B cell (primary cell): ENCODE measurements around the gene AVPI1. TPM values are rescaled to one million over a fixed set of nuclear protein-coding genes. Genes with fewer than 3 reads are reported as not detected.
"Not testable (repeated sequence)": the region's sequence is repeated elsewhere in the genome, so short reads cannot be mapped to it uniquely, and the experiment has no call there.

Experiments used
- ATAC-seq: fragments of 200-7000 bp; cut with Tn5 transposase; one replicate; pipeline ENCODE4 v1.10.0; 2021; ENCODE audit warnings: low read depth, mild to moderate bottlenecking, moderate number of reproducible peaks, moderate library complexity
- CTCF ChIA-PET: fragments of 350-600 bp; sonication (Branson Sonifier 250); formaldehyde crosslinking; loops from one replicate; lab custom pipeline; 2021; ENCODE audit warnings: antibody characterized with exemption, inconsistent platforms; lab: Charles Lee
- POLR2A ChIA-PET: fragments of 350-600 bp; sonication (Branson Sonifier 250); formaldehyde crosslinking; loops from one replicate; lab custom pipeline; 2021; ENCODE audit warnings: antibody characterized with exemption; lab: Charles Lee
- DNase-seq: peaks from one replicate; pipeline ENCODE4 v3.0.0; 2013
- H2AFZ ChIP-seq: 2 replicates; pipeline ENCODE4 v1.6.1; 2012; ENCODE audit warnings: mild to moderate bottlenecking, low read depth, low read length; ENCODE audit not compliant: insufficient read depth, poor library complexity, severe bottlenecking
- H3K27ac ChIP-seq, 2 donors: 1 replicate in 1 of 2; 2 replicates in 1 of 2; pipeline ENCODE4 v1.5.1; 2012 to 2013; ENCODE audit warnings: low read length in 2 of 2, mild to moderate bottlenecking in 2 of 2, moderate library complexity in 1 of 2
- H3K27me3 ChIP-seq, 4 experiments: fragments of 200-600 bp in 1 of 4; sonication (generic) in 1 of 4; replicated peaks in 1 of 4; 1 replicate in 2 of 4; 2 replicates in 2 of 4; pipeline versions ENCODE4 v1.6.1 to v1.7.0; 2013 to 2016; ENCODE audit warnings: low read length in 3 of 4, mild to moderate bottlenecking in 2 of 4, mixed read lengths in 1 of 4, moderate library complexity in 1 of 4; ENCODE audit not compliant: insufficient read depth in 4 of 4, control insufficient read depth in 3 of 4; ENCODE audit errors: control extremely low read depth in 1 of 4
- H3K36me3 ChIP-seq, 2 experiments: replicated peaks in 1 of 2; 1 replicate in 1 of 2; 2 replicates in 1 of 2; pipeline versions ENCODE4 v1.6.1 to v1.7.1; 2013; ENCODE audit warnings: low read length in 1 of 2; ENCODE audit not compliant: insufficient read depth in 2 of 2, control insufficient read depth in 1 of 2; ENCODE audit errors: control extremely low read depth in 1 of 2, extremely low read depth in 1 of 2
- H3K4me1 ChIP-seq, 2 donors: fragments of 200-600 bp in 1 of 2; sonication (generic) in 1 of 2; 1 replicate in 1 of 2; 2 replicates in 1 of 2; pipeline versions ENCODE4 v1.5.1 to v1.6.1; 2013 to 2017; ENCODE audit warnings: low read length in 2 of 2; ENCODE audit not compliant: control insufficient read depth in 2 of 2, insufficient read depth in 2 of 2
- H3K4me2 ChIP-seq: replicated peaks from 2 replicates; pipeline ENCODE3; 2012; ENCODE audit warnings: mild to moderate bottlenecking, low read depth, low read length; ENCODE audit not compliant: poor library complexity, severe bottlenecking
- H3K4me3 ChIP-seq, 5 experiments: fragments of 200-600 bp in 1 of 5; sonication (generic) in 1 of 5; 1 replicate in 3 of 5; 2 replicates in 2 of 5; pipeline versions ENCODE4 v1.5.1 to v1.7.0; 2011 to 2016; ENCODE audit warnings: low read length in 4 of 5, mild to moderate bottlenecking in 4 of 5, low read depth in 2 of 5, control low read depth in 1 of 5, moderate library complexity in 1 of 5; ENCODE audit not compliant: insufficient read depth in 1 of 5; ENCODE audit errors: control extremely low read depth in 1 of 5, extremely low read depth in 1 of 5
- H3K79me2 ChIP-seq: fragments of 200-600 bp; sonication (generic); one replicate; pipeline ENCODE4 v1.6.0; 2016; ENCODE audit warnings: low read length; ENCODE audit not compliant: control insufficient read depth, insufficient read depth
- H3K9ac ChIP-seq: fragments of 200-600 bp; sonication (generic); 2 replicates; pipeline ENCODE4 v1.6.1; 2017; ENCODE audit warnings: mild to moderate bottlenecking, low read length, moderate library complexity
- H3K9me3 ChIP-seq, 3 donors: one replicate each; pipeline versions ENCODE4 v1.6.1 to v1.7.1; 2013; ENCODE audit warnings: low read length in 2 of 3; ENCODE audit not compliant: control insufficient read depth in 2 of 3, insufficient read depth in 1 of 3; ENCODE audit errors: control extremely low read depth in 1 of 3
- H4K20me1 ChIP-seq: 2 replicates; pipeline ENCODE4 v1.6.0; 2012; ENCODE audit warnings: mild to moderate bottlenecking, low read length; ENCODE audit not compliant: insufficient read depth, control insufficient read depth, poor library complexity, severe bottlenecking
- H3K27ac Mint-ChIP-seq: one replicate; pipeline ENCODE4 v1.8.0; 2021; ENCODE audit warnings: mixed read lengths
- H3K27me3 Mint-ChIP-seq: one replicate; pipeline ENCODE4 v1.8.0; 2021; ENCODE audit warnings: mixed read lengths
- H3K4me1 Mint-ChIP-seq: one replicate; pipeline ENCODE4 v1.8.0; 2021; ENCODE audit warnings: mixed read lengths
- H3K4me3 Mint-ChIP-seq: one replicate; pipeline ENCODE4 v1.8.0; 2021; ENCODE audit warnings: mixed read lengths
- H3K9me3 Mint-ChIP-seq: one replicate; pipeline ENCODE4 v1.8.0; 2022; ENCODE audit warnings: mixed read lengths; ENCODE audit not compliant: insufficient read depth
- CTCF ChIP-seq: fragments of 200-600 bp; IDR thresholded peaks from one replicate; pipeline ENCODE4 v1.8.0; 2022; ENCODE audit warnings: antibody characterized with exemption, mild to moderate bottlenecking
- EZH2 ChIP-seq: IDR thresholded peaks from 2 replicates; pipeline ENCODE4 v1.6.1; 2012; ENCODE audit warnings: borderline replicate concordance, low read depth, mild to moderate bottlenecking, moderate library complexity, low read length; ENCODE audit not compliant: insufficient read depth, poor library complexity, severe bottlenecking
- WGBS: methylation state at CpG from one replicate; pipeline ENCODE4 v1.1.5; 2013; ENCODE audit warnings: missing lambda C conversion rate; ENCODE audit not compliant: insufficient coverage; 5-methylcytosine and 5-hydroxymethylcytosine counted together
- intact Hi-C: fragments of 100-400 bp; cut with micrococcal nuclease; formaldehyde crosslinking; loops from one replicate; pipeline ENCODE4 v1.10.0; 2022
- polyA plus RNA-seq: library from polyadenylated mRNA; depleted of rRNA; stranded (reverse); fragments of >200 nt; gene quantifications from 2 replicates; pipeline ENCODE4 v1.2.3, GENCODE V29; 2012
- total RNA-seq, 2 donors: library from RNA; stranded (reverse); fragments of 120-200 nt in 1 of 2; gene quantifications; 1 replicate in 1 of 2; 2 replicates in 1 of 2; pipeline versions ENCODE4 v1.2.3 to v1.2.4, GENCODE V29; 2013 to 2022

AVPI1 gene
- total and polyA plus RNA-seq, 2 donors (not counting 1 experiment from before 2014, with no cell fraction given), result 3.6 to 3.9 TPM

- H3K4me1 Mint-ChIP-seq, result peaks cover 22% of the 10 kb centered on the region
- DNase-seq (peak; percentile 99), ATAC-seq (peak; percentile 96)
- 1% methylated on average over 51 of the region's 54 CpGs for WGBS
- no peaks in the 10 kb centered on the region for H3K9me3 ChIP-seq
- H3K4me2 ChIP-seq, result peak within 1 kb of the TSS; percentile 99
- H3K4me3 Mint-ChIP-seq, result peak within 1 kb of the TSS; percentile 99
- H3K27me3 ChIP-seq, result no peaks in the 10 kb centered on the region
- no peaks in the 10 kb centered on the region for H4K20me1 ChIP-seq
- H3K9ac ChIP-seq, result peak within 1 kb of the TSS; percentile 85
- intact Hi-C loops, result loop anchor here (1.0 to 2.0 kb wide), 4 partner anchors 36 to 239 kb away; partner anchors contain the start of genes AVPI1, RRP12 and ZFYVE27
- peak within 1 kb of the TSS; percentile 70 to 86 for H3K27ac ChIP-seq
- peak within 1 kb of the TSS; percentile 97 for H3K27ac Mint-ChIP-seq
- ChIA-PET POLR2A (interaction anchor here (0.6 to 1.9 kb wide), 4 partner anchors 9 to 1664 kb away, joined by 3 to 7 read pairs (median 4); partner anchors contain the start of genes R3HCC1L and ZFYVE27), CTCF (no interaction called here)
- peak within 1 kb of the TSS; percentile 43 to 84 (median 77) for H3K4me3 ChIP-seq
- peaks cover 34% of the 10 kb centered on the region for H3K79me2 ChIP-seq
- H2AFZ ChIP-seq, result peak within 1 kb of the TSS; percentile 63
- peaks cover 0 to 11% of the 10 kb centered on the region in 2 experiments for H3K36me3 ChIP-seq
- H3K4me1 ChIP-seq, result peaks cover 8 to 18% of the 10 kb centered on the region in 2 donors
- TF ChIP-seq EZH2, result no peak
- no peak for TF ChIP-seq CTCF
- H3K9me3 Mint-ChIP-seq, result no peaks in the 10 kb centered on the region
- H3K27me3 Mint-ChIP-seq, result no peaks in the 10 kb centered on the region
Measured at GRCh38 chr10:97640174-97640867, 46.7 kb downstream of the AVPI1 start, which contains the start of gene PI4K2A. TSS of gene PI4K2A (plus strand) at chr10:97640671. CDS start at chr10:97640743, 72 bp downstream.

GRCh38 chr10:97639090-97639489 is 48.0 kb downstream of the AVPI1 start:
- ATAC-seq, H3K27ac Mint-ChIP-seq, H3K9ac ChIP-seq, H3K9me3 Mint-ChIP-seq, H3K36me3 ChIP-seq, DNase-seq, H3K4me3 Mint-ChIP-seq, H3K27me3 Mint-ChIP-seq, POLR2A ChIA-PET, H4K20me1 ChIP-seq, intact Hi-C loops, H3K4me3 ChIP-seq, H3K27me3 ChIP-seq, H3K4me2 ChIP-seq, H3K9me3 ChIP-seq, H2AFZ ChIP-seq, H3K27ac ChIP-seq: not testable (repeated sequence)
- peaks cover 8 to 18% of the 10 kb centered on the region in 2 donors for H3K4me1 ChIP-seq
- no CpG with 5 or more reads among the region's 3 CpGs for WGBS
- peaks cover 22% of the 10 kb centered on the region for H3K4me1 Mint-ChIP-seq
- CTCF ChIA-PET, result interaction anchor here (0.6 to 1.1 kb wide), 2 partner anchors 38 to 58 kb away, joined by 3 read pairs; no protein-coding TSS in a partner anchor
- peaks cover 25% of the 10 kb centered on the region for H3K79me2 ChIP-seq
